Transverse colon (tissue), 4 donors: ENCODE data around the gene COMTD1.

Experiments used
- POLR2A ChIP-seq: fragments of 450-650 bp; IDR thresholded peaks from one replicate; pipeline ENCODE4 v1.6.1; 2016; ENCODE audit warnings: antibody characterized with exemption, mild to moderate bottlenecking, moderate library complexity
- POLR2AphosphoS5 ChIP-seq, 3 donors: sonication (generic); formaldehyde crosslinking; IDR thresholded peaks; one replicate each; pipeline ENCODE4 v1.6.1; 2016; ENCODE audit warnings: antibody characterized with exemption in 3 of 3
- TF ChIP-seq, protein P1 (sequence below), 5 experiments: fragments of 200-600 bp in 3 of 5; fragments of 450-650 bp in 2 of 5; sonication (generic) in 3 of 5; IDR thresholded peaks; 1 replicate in 2 of 5; 2 replicates in 3 of 5; pipeline ENCODE4 v1.5.1; 2016 to 2017; ENCODE audit warnings: antibody characterized with exemption in 5 of 5, inconsistent platforms in 3 of 5, mild to moderate bottlenecking in 2 of 5, moderate library complexity in 1 of 5

DNA sequence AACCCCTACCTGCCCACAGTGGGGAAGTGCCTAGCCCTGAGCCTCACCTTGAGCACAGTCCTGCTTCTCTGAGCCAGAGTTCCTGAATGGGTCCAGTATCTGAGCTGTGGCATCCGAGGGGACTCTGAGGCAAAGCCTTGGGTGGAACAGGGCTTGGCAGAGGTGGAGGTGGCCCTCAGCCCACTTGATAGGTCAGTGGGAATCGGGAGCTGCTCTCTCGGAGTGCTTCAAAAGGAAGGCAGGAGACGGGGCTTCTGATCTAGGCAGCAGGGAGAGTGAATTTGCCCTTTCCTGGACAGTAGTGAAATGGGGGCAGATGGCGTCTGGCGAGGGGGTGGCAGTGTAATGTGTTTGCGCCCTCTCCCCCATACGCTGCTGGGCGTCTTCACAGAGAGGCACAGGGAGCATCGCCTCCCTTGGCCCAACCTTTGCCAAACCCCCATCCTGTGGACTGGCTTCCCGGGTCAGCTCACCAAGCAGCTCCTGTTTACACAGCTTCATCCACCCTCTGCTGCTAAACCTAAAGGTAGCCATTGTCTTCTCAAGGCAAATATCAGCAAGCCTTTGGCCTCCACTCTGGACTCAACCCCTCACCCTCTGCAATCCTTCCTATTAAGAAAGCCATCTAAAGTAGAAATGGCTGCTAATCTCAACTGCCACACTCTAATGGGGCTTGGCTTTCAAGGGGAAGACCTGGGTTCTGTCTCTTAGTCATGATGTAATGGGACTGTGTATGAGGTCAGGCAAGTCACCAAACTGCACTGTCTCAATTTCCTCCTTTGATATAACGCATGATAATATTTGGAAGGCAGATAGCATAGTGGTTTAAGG, 46.3 kb downstream of the COMTD1 start:
- TF ChIP-seq, protein P1, sequence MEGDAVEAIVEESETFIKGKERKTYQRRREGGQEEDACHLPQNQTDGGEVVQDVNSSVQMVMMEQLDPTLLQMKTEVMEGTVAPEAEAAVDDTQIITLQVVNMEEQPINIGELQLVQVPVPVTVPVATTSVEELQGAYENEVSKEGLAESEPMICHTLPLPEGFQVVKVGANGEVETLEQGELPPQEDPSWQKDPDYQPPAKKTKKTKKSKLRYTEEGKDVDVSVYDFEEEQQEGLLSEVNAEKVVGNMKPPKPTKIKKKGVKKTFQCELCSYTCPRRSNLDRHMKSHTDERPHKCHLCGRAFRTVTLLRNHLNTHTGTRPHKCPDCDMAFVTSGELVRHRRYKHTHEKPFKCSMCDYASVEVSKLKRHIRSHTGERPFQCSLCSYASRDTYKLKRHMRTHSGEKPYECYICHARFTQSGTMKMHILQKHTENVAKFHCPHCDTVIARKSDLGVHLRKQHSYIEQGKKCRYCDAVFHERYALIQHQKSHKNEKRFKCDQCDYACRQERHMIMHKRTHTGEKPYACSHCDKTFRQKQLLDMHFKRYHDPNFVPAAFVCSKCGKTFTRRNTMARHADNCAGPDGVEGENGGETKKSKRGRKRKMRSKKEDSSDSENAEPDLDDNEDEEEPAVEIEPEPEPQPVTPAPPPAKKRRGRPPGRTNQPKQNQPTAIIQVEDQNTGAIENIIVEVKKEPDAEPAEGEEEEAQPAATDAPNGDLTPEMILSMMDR (IDR thresholded peaks at IDR 0.05) = no peak
- TF ChIP-seq POLR2AphosphoS5 (IDR thresholded peaks at IDR 0.05) (no peak), POLR2A (no peak)
